GM12878 (cell line): ENCODE measurements around the gene DNAJC27. TPM values are rescaled to one million over a fixed set of nuclear protein-coding genes. Genes with fewer than 3 reads are reported as not detected.

Experiments used
- ATAC-seq: fragments of 200-7000 bp; cut with Tn5 transposase; 3 replicates; pipeline ENCODE4 v1.9.1; 2020; ENCODE audit warnings: mild to moderate bottlenecking, moderate library complexity
- BruUV-seq: library from RNA; stranded (reverse); fragments of 400-500 nt; replicated peaks from 2 replicates; lab custom pipeline; 2021; lab: Mats Ljungman, UMichigan
- CTCF ChIA-PET: fragments of 300-600 bp; sonication (Branson Sonifier 250); formaldehyde crosslinking; extraction: SDS; loops from one replicate; lab custom pipeline; 2021; ENCODE audit warnings: inconsistent platforms; lab: Yijun Ruan, JAX
- POLR2A ChIA-PET: fragments of 350-600 bp; formaldehyde crosslinking; extraction: SDS; loops from one replicate; lab custom pipeline; 2021; ENCODE audit warnings: inconsistent platforms; lab: Charles Lee
- RAD21 ChIA-PET: fragments of 300-600 bp; sonication (Branson Sonifier 250); formaldehyde crosslinking; loops from one replicate; lab custom pipeline; 2023; ENCODE audit warnings: antibody characterized with exemption; ENCODE audit not compliant: unreplicated experiment; lab: Charles Lee
- SMC1A ChIA-PET: fragments of 300-600 bp; sonication (Branson Sonifier 250); formaldehyde crosslinking; loops from one replicate; lab custom pipeline; 2023; ENCODE audit not compliant: unreplicated experiment, uncharacterized antibody; lab: Charles Lee
- DNase-seq: peaks from one replicate; pipeline ENCODE4 v3.0.0-alpha.2; 2011; ENCODE audit warnings: low read depth, low spot score
- FAIRE-seq: peaks from 3 replicates; lab custom pipeline; 2011; peaks lifted over from hg19 to GRCh38; lab: Jason Lieb, UNC
- H2AFZ ChIP-seq: 2 replicates; pipeline ENCODE4 v1.6.0; 2011; ENCODE audit warnings: low read depth, low read length, control low read depth; ENCODE audit not compliant: control insufficient read depth
- H3K27ac ChIP-seq: 2 replicates; pipeline ENCODE4 v1.5.1; 2011; ENCODE audit warnings: control low read depth; ENCODE audit not compliant: control insufficient read depth, insufficient read depth
- H3K27me3 ChIP-seq, 2 experiments: replicated peaks in 1 of 2; 2 replicates each; pipeline versions ENCODE4 v1.6.0 to v1.6.1; 2011; ENCODE audit warnings: low read length in 1 of 2; ENCODE audit not compliant: control insufficient read depth in 2 of 2, insufficient read depth in 2 of 2
- H3K36me3 ChIP-seq, 2 experiments: 2 replicates each; pipeline ENCODE4 v1.5.1; 2011; ENCODE audit warnings: low read length in 1 of 2; ENCODE audit not compliant: control insufficient read depth in 2 of 2, insufficient read depth in 2 of 2
- H3K4me1 ChIP-seq: 2 replicates; pipeline ENCODE4 v1.6.1; 2011; ENCODE audit warnings: mild to moderate bottlenecking, low read length, moderate library complexity, mixed read lengths; ENCODE audit not compliant: control insufficient read depth, insufficient read depth
- H3K4me2 ChIP-seq: 2 replicates; pipeline ENCODE4 v1.6.0; 2011; ENCODE audit warnings: control low read depth; ENCODE audit not compliant: control insufficient read depth, insufficient read depth
- H3K4me3 ChIP-seq: fragments of 200-600 bp; sonication (generic); 2 replicates; pipeline ENCODE4 v1.5.1; 2016
- H3K79me2 ChIP-seq: 2 replicates; pipeline ENCODE4 v1.6.0; 2011; ENCODE audit warnings: low read length; ENCODE audit not compliant: control insufficient read depth, insufficient read depth
- H3K9ac ChIP-seq: 2 replicates; pipeline ENCODE4 v1.8.0; 2011; ENCODE audit warnings: low read length, control low read depth, mixed read lengths; ENCODE audit not compliant: control insufficient read depth, insufficient read depth
- H3K9me3 ChIP-seq: replicated peaks from 3 replicates; pipeline ENCODE4 v1.5.1; 2011; ENCODE audit warnings: mild to moderate bottlenecking, low read length; ENCODE audit not compliant: control insufficient read depth, insufficient read depth
- H4K20me1 ChIP-seq: 2 replicates; pipeline ENCODE4 v1.6.0; 2011; ENCODE audit not compliant: control insufficient read depth, insufficient read depth
- EGR1 ChIP-seq, 2 experiments: IDR thresholded peaks; 1 replicate in 1 of 2; 2 replicates in 1 of 2; pipeline ENCODE4 v1.6.1; 2011 to 2012; ENCODE audit warnings: low read depth in 2 of 2, low read length in 2 of 2, borderline replicate concordance in 1 of 2, mild to moderate bottlenecking in 1 of 2, moderate library complexity in 1 of 2
- JUND ChIP-seq: IDR thresholded peaks from 2 replicates; pipeline ENCODE4 v1.6.1; 2012; ENCODE audit warnings: low read depth, mild to moderate bottlenecking, low read length, improper control_type of control experiment, moderate library complexity
- MEF2A ChIP-seq: IDR thresholded peaks from 2 replicates; pipeline ENCODE4 v1.6.1; 2011; ENCODE audit warnings: low read depth, mild to moderate bottlenecking, low read length, moderate library complexity; ENCODE audit not compliant: insufficient read depth
- MTA2 ChIP-seq: fragments of 450-650 bp; IDR thresholded peaks from 2 replicates; pipeline ENCODE4 v1.6.1; 2016; ENCODE audit warnings: low read depth, mild to moderate bottlenecking, moderate library complexity
- NFXL1 ChIP-seq: fragments of 450-650 bp; IDR thresholded peaks from 2 replicates; pipeline ENCODE4 v1.6.1; 2017; ENCODE audit warnings: antibody characterized with exemption, mild to moderate bottlenecking, borderline replicate concordance
- SMC3 ChIP-seq: IDR thresholded peaks from 2 replicates; pipeline ENCODE4 v1.6.1; 2011; ENCODE audit warnings: low read length, improper control_type of control experiment, borderline replicate concordance
- STAT3 ChIP-seq: IDR thresholded peaks from 2 replicates; pipeline ENCODE4 v1.6.1; 2011; ENCODE audit warnings: low read depth, low read length, improper control_type of control experiment
- SUZ12 ChIP-seq: fragments of 200-600 bp; sonication (generic); IDR thresholded peaks from one replicate; pipeline ENCODE4 v1.6.1; 2018; ENCODE audit warnings: antibody characterized with exemption, mild to moderate bottlenecking; ENCODE audit not compliant: unreplicated experiment
- ZNF24 ChIP-seq: fragments of 450-650 bp; IDR thresholded peaks from 2 replicates; pipeline ENCODE4 v1.6.1; 2017; ENCODE audit warnings: antibody characterized with exemption, mild to moderate bottlenecking
- WGBS: methylation state at CpG from one replicate; pipeline ENCODE4 v1.1.6; 2016; ENCODE audit warnings: low lambda C conversion rate; ENCODE audit not compliant: insufficient replicate concordance, insufficient coverage; ENCODE audit errors: missing lambda C conversion rate; 5-methylcytosine and 5-hydroxymethylcytosine counted together
- in situ Hi-C: fragments of 300-500 bp; cut with MboI; formaldehyde crosslinking; loops from 9 replicates; pipeline ENCODE4 v1.14.3; 2018; ENCODE audit warnings: mixed read lengths
- intact Hi-C: fragments of 100-400 bp; cut with micrococcal nuclease; formaldehyde crosslinking; loops from one replicate; pipeline ENCODE4 v1.14.2; 2022; ENCODE audit not compliant: unreplicated experiment
- polyA plus RNA-seq, 11 experiments: library from polyadenylated mRNA; depleted of rRNA in 4 of 11; unstranded in 6 of 11; stranded (reverse) in 5 of 11; fragments of >200 nt; fragmentation: Nextera tagmentation in 4 of 11; fragmentation: Illumina TruSeq in 1 of 11; extraction: Ambion mirVana in 4 of 11; extraction: Trizol in 1 of 11; gene quantifications; 1 replicate in 1 of 11; 2 replicates in 10 of 11; pipeline versions ENCODE4 v1.2.1 to v1.2.3, GENCODE V29; 2011 to 2016; ENCODE audit warnings: inconsistent platforms in 2 of 11, missing spikeins in 2 of 11, low read depth in 1 of 11
- total RNA-seq, 4 experiments: library from RNA; depleted of rRNA in 3 of 4; stranded (reverse); fragments of >200 nt in 3 of 4; fragmentation: Illumina TruSeq in 1 of 4; extraction: Trizol in 1 of 4; gene quantifications; 2 replicates each; pipeline versions ENCODE4 v1.2.1 to v1.2.3, GENCODE V29; 2013 to 2021

DNAJC27 gene
- total and polyA plus RNA-seq, 10 of the 15 experiments (the other 5 are each of a cell fraction or from before 2014, with no cell fraction given), result 0.95 to 9.6 (median 3.7) TPM

GRCh38 chr2:24915796-24916195, 56.0 kb downstream of the DNAJC27 start:
- RAD21 ChIA-PET, result no interaction called here
- ATAC-seq, result no peak
- H3K4me1 ChIP-seq, result peaks cover 24% of the 10 kb centered on the region
- peaks cover 1 to 4% of the 10 kb centered on the region in 2 experiments; a peak in 3 of 4 replicates for H3K36me3 ChIP-seq
- TF ChIP-seq MTA2, result no peak
- no peak for TF ChIP-seq MEF2A
- no peak for TF ChIP-seq SUZ12
- no peak for TF ChIP-seq JUND
- no peak for TF ChIP-seq STAT3
- no peak for TF ChIP-seq ZNF24
- no peak for TF ChIP-seq EGR1 (IDR thresholded peaks at IDR 0.05; ENCODE audit: borderline replicate concordance in 1 of 2, low read depth in 2 of 2, low read length in 2 of 2)
- TF ChIP-seq NFXL1, result no peak
- TF ChIP-seq SMC3, result no peak
- DNase-seq, result no peak
- SMC1A ChIA-PET, result no interaction called here
- 96% methylated on average over 4 of the region's 4 CpGs for WGBS
- peaks cover 7% of the 10 kb centered on the region; the same call in 1 of the 2 replicates for H4K20me1 ChIP-seq
- FAIRE-seq, result no peak
- no TSS peak for BruUV-seq
- intact Hi-C loops (no loop called here), in situ Hi-C loops (no loop called here)
- peaks cover 47% of the 10 kb centered on the region for H3K79me2 ChIP-seq
- H2AFZ ChIP-seq, result no peak overlapping the region
- H3K9ac ChIP-seq, result no peak overlapping the region
- CTCF ChIA-PET, result no interaction called here
- H3K9me3 ChIP-seq, result no peaks in the 10 kb centered on the region; the same call in 2 of the 3 replicates
- POLR2A ChIA-PET, result interaction anchor here (0.7 kb wide), 1 partner anchor 239 kb away, joined by 3 read pairs; no protein-coding TSS in a partner anchor
- H3K27ac ChIP-seq, result no peak overlapping the region
- 0 out of 2 replicates have a peak overlapping the region, but pooled peaks have one; percentile 40 for H3K4me2 ChIP-seq
- no peaks in the 10 kb centered on the region for H3K27me3 ChIP-seq
- no peak overlapping the region for H3K4me3 ChIP-seq
